Hematopoietic multipotent progenitor cell treated with erythropoietin and hydrocortisone succinate and interleukin-3 and kit ligand, for 4 days (in vitro differentiated cells): ENCODE results near the gene RBMXL3.
"Not testable (repeated sequence)": the region's sequence is repeated elsewhere in the genome, so short reads cannot be mapped to it uniquely, and the experiment has no call there.

Source experiments
- DNase-seq: peaks from one replicate; pipeline ENCODE4 v3.0.0-alpha.2; 2015

RBMXL3 gene

GRCh38 chrX:115189110-115189509 is at the start of gene RBMXL3:
RBMXL3 (plus strand) TSS chrX:115189410; CDS start chrX:115189442, 32 bp downstream.
- DNase-seq = no peak

GRCh38 chrX:115142057-115142456 is 47.2 kb upstream of the RBMXL3 start:
- DNase-seq = no peak

- DNase-seq = peak; percentile 9
Observed at GRCh38 chrX:115147220-115147619, 42.0 kb upstream of the RBMXL3 start.

GRCh38 chrX:115173181-115173580 is 16.0 kb upstream of the RBMXL3 start:
- DNase-seq = no peak

- no peak for DNase-seq
Observed at GRCh38 chrX:115174548-115174947, 14.7 kb upstream of the RBMXL3 start.

GRCh38 chrX:115177932-115178331 is 11.3 kb upstream of the RBMXL3 start:
- DNase-seq = no peak

GRCh38 chrX:115178473-115178872 is 10.7 kb upstream of the RBMXL3 start:
- no peak for DNase-seq

GRCh38 chrX:115183980-115184379 is 5.2 kb upstream of the RBMXL3 start:
- DNase-seq = no peak

GRCh38 chrX:115189646-115190635 is 731 bp downstream of the RBMXL3 start:
- no peak for DNase-seq

- DNase-seq = no peak
Observed at GRCh38 chrX:115190636-115191489, 1.7 kb downstream of the RBMXL3 start.

GRCh38 chrX:115191490-115192243 is 2.5 kb downstream of the RBMXL3 start:
- no peak for DNase-seq

- DNase-seq = no peak
Observed at GRCh38 chrX:115192244-115192700, 3.1 kb downstream of the RBMXL3 start.

- DNase-seq = no peak
Observed at GRCh38 chrX:115204040-115204439, 14.8 kb downstream of the RBMXL3 start.

GRCh38 chrX:115209547-115209946 is 20.3 kb downstream of the RBMXL3 start:
- not testable (repeated sequence) for DNase-seq

GRCh38 chrX:115214151-115214550 is 24.9 kb downstream of the RBMXL3 start:
- no peak for DNase-seq

GRCh38 chrX:115214605-115215004 is 25.4 kb downstream of the RBMXL3 start:
- DNase-seq = no peak

- DNase-seq = not testable (repeated sequence)
Observed at GRCh38 chrX:115217346-115217745, 28.1 kb downstream of the RBMXL3 start.

GRCh38 chrX:115226929-115227328 is 37.7 kb downstream of the RBMXL3 start:
- peak; percentile 30 for DNase-seq

- no peak for DNase-seq
Observed at GRCh38 chrX:115229337-115230003, 40.3 kb downstream of the RBMXL3 start.

GRCh38 chrX:115232933-115233496 is 43.8 kb downstream of the RBMXL3 start:
- no peak for DNase-seq
